GM21717 (cell line): Measurements from ENCODE around the gene PPP2R2B.
"Not testable (repeated sequence)": the region's sequence is repeated elsewhere in the genome, so short reads cannot be mapped to it uniquely, and the experiment has no call there.

Source experiments
- ATAC-seq: cut with Tn5 transposase; IDR thresholded peaks from one replicate; pipeline ENCODE4 v1.9.1; 2021; ENCODE audit warnings: mild to moderate bottlenecking, moderate library complexity; ENCODE audit not compliant: unreplicated experiment

Gene PPP2R2B

DNA sequence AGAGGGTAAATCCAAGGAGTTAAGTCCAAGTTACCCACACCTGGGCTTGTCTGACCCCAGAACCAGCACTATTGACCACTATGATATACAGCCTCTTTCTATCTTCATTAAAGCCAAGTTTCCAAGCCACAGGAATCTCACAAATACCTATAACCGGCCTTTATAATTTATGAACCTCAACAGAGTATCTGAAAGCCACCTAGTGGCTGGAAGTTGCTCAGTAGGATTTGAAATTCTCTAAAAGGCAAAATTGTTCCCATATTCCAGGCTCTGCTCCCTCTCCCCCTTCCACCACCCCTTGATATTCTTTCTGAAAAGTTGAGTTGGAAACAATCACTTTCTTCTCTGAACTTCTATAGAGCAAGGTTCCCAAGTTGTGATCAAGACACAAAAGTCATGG is 256.2 kb downstream of the PPP2R2B start:
- ATAC-seq: no peak

DNA sequence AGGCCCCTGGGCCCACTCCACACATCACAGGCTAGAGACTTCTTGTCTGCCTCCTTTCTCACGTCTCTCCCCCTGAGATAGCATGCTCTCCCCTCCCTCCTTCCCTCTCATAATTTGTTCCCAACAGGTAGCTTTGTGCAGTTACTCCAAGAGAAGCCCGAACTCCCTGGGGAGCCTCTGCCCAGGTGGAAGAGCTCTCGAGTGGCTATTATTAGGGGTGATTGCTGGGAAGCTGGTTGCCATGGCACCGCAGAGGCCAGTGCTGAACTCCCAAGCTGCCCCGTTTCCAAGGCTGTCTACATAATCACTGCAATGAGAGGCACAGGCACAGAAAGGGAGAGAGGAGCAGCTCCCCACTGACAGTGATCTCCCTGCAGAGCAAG is 257.9 kb downstream of the PPP2R2B start:
- no peak for ATAC-seq

DNA sequence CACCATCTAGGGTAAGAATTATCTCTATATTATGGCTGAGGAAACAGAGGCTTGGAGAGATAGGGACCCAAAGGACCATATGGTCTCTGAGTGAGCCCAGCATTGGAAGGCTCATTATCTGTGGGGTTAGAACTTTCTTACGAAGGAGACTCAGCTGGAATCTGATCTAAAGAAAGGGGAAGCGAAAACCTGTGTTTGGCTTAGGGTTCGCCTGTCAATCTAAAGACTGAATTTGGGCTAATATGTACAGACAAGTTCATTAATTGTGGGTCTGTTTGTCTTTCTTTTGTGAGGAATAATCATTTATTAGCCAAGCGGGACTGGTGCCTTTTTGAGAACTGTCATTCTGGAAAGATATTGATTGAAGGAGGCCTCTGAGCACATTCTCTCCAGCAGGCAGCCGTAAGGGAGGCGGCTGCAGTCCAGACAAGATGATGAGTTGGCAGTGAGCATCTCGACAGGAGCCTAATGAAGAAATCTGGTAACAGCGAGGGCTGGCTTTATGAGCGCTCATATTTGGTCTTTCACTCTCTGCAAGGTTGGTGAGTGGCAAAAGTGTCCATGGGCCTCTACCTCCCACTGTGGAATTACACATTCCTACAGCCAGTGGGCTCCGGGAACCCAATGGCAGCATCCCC is 258.4 kb downstream of the PPP2R2B start:
- ATAC-seq: no peak

DNA sequence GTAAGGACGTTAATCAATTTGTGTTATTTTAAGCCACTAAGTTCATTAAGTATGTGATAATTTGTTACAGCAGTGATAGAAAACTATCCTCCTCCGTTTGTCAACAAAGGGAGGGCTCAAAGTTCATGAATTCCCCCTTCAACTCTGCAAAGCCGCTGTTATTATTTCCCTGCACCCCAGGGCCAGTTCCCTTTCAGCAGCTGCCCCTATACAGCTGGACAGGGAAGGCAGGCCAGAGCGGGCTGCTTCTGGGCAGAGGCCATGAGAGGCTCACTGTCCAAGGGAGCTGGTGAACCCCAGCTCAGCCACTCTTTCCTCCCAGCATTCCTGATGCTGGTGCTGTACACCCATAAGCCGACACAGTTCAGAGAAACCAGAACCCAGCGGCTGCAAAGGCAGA is 260.1 kb downstream of the PPP2R2B start:
- no peak for ATAC-seq

DNA sequence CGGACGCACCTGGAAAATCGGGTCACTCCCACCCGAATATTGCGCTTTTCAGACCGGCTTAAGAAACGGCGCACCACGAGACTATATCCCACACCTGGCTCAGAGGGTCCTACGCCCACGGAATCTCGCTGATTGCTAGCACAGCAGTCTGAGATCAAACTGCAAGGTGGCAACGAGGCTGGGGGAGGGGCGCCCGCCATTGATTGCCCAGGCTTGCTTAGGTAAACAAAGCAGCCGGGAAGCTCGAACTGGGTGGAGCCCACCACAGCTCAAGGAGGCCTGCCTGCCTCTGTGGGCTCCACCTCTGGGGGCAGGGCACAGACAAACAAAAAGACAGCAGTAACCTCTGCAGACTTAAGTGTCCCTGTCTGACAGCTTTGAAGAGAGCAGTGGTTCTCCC is 268.8 kb downstream of the PPP2R2B start:
- ATAC-seq: not testable (repeated sequence)

DNA sequence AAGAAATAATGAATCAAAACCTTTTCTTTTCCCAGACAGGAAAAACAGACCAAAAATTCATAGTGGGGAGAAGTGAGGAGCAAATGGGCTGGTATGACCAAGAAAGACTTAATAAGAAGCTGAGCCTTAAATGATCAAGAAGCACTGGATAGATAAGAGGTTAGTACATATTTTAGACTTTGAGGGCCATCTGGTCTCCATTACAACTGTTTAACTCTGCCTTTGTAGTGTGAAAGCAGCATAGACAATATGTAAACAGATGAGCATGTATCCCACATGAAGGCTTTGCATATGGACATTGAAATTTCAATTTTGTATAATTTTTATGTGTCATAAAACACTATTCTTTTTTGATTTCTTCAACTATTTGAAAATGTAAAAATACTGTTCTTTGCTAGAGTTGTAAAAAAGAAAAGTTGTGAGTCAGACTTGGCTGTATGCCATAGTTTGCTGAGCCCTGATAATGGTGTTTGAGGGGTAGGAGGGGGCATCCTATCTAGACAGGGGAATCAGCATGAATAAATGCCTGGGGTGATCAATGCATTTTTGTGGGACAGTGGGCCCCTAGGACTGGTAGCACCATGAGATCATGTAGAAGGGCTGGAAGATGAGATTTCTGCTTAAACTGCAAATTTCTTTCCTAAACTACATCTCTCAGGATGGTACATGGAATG is 270.8 kb downstream of the PPP2R2B start:
- no peak for ATAC-seq

DNA sequence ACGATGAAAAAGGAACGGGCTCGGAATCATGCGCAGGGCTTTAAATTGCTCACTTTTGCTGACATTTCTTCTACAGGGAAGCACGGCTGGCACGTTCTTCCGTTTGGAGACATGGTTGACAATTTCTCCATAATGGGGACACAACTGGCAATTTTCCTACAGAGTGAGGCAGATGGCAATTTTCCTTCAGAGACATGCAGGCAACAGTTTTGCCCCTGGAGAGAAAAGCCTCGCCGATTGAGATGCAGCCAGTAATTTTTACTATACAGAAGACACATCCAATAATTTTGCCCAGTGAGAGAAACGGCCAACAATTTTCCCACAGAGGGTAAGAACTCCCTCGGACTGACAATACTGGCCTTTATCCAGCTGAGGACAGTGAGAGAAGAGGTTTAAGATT is 271.7 kb downstream of the PPP2R2B start:
- ATAC-seq: no peak

DNA sequence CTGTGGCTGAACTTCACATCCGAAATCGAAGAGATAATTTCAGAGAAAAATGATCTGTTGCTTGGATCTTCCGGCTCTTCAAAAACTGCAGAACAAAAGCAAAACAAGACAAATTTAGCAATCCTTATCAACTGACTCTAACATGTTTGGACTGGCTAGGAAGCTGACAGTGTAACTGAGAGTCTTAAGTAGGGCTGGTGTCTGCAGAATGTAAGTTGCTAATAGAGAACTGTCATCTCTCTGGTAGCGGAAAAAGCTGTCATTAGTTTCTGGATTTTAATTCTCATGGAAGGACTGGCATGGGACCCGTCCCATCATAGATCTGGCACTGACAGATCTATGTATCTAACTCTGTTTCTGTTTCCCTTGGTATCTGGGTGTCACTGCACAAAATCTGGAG is 278.2 kb downstream of the PPP2R2B start:
- ATAC-seq: no peak

DNA sequence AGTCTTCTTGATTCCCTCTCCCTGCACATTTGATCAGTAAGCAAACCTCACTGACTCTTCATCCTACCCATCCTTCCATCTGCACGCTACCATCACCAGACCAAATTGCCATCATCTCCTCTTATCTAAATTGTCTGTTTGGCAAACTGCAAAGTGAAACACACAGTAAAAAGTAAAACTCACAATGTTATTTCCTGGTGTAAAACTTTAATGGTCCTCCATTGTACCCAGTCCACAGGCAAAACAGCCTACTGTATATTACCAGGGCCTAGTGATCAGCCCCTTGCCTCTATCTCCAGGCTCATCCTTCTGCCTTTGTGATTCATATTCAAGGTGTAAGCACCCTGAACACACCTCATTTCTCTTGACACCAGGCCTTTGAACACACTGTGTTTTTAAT is 279.3 kb downstream of the PPP2R2B start:
- ATAC-seq: no peak

DNA sequence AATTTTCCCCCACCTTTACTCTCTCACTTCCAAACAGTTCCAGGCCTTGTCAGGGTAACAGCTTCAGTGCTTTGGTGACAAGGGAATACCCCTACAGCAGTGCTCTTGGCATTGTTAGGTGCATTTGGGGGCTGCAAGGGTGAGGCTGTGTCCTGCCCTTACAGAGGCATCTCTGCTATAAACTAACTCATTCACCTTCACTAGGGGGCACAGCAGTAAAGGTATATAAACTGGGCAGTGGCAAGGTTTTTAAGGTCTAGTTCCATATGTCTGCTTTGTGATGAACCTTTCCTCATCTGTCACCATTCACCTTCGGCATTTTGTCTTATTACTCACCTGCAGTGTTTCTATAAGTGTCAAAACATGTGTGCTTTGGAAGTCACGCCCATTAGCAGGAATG is 283.5 kb downstream of the PPP2R2B start:
- ATAC-seq: no peak

DNA sequence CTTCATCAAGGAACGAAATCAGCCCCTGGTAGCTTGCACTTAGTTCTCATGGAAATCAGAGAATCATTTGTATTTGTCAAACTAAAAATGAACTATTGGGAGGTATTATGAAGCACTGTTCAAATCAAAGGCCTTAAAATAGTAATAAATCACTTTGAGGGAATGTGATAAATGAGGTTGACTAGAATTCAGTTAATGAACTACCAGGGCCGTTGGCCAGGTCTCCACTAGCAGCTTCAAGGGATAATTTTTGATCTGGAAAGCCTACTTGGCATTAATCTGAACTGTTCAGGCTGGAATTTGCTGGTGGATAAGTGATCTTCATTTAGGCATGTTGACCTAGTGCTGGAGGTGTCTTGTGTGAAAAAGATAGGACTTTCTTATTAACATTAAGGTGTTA is 286.2 kb downstream of the PPP2R2B start:
- ATAC-seq: no peak

DNA sequence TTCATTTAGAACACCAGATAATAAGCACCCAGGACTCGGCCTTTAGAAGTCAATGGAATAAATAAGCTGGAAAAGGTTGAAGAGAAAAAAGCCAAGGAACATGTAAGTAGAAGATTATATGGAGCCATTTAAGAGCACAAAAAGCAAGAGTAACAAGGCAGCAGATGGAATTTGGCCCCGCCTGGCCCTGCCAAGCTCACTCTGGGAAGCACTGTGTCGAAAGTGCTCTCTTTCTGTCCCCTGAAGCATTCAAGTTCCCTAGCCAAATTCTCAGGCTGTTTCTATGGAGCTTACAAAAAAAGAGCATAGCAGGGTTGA is 289.6 kb downstream of the PPP2R2B start:
- no peak for ATAC-seq

DNA sequence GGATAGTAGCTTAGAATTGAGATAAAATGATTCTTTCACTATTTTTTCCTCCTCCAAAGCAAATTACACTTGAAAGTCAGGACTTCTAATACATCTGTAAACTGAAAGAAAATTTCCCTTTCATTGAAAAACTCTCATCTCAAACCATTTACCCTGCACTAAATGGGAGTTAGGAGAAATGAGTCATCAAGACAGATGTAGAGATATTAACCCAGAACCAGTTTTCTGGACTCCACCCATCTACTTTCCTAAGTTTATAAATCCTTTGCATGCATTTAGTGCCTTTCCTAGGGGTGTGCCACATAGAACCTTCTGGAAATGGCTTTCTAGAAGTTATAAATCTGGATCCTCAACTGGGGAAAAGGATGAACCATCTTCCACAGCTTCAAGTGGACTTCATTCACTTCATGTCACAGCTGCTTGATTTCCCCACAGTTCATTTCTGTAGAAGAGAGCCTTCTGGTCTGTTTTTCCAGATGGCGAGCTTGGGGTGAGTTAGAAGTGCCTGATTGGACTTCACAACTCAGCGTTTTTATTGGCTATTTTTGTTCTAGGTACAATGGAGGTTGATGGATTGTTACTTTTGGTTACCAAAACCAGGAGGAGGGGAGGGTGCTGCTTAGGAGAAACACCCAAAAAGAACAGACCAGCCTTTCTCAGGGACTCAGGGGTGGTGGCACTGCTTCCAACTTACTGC is 290.1 kb downstream of the PPP2R2B start:
- no peak for ATAC-seq

DNA sequence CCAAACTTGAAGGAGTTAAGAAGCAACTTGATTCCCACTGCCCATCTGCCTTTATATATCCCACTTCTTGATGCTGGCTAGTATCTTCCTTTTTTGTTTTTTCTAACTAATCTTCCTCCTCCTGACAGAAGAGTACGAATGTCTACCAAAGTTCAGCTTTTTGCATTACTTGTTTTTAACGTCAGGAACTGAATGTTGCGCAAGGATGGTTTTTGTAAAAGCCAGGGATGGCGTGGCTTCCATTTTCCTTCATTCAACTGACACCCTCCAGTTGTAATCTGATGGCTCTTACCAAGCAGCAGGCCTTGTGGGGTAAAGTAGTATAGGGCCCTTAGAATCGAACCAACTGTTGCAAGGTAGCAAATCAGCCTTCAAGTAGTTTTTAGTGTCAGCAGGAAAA is 291.8 kb downstream of the PPP2R2B start:
- no peak for ATAC-seq

DNA sequence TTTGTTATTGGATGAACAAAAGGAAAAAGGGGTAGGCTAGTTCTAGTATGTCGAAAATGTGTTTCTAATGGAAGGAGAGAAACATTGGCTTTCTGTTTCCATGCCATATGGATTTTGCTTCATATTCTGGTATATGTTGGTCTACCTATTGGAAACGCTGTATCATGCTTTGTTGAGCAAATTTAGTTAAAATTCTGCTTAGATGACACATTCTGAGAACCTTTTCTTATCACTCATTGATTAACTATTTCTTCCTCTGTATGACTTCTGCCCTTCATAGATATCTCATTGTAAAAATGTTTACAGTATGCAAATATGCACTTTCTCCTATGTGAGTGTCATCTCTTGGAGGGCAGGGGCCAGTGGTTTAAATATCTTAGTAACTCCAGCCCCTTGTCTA is 293.8 kb downstream of the PPP2R2B start:
- no peak for ATAC-seq

DNA sequence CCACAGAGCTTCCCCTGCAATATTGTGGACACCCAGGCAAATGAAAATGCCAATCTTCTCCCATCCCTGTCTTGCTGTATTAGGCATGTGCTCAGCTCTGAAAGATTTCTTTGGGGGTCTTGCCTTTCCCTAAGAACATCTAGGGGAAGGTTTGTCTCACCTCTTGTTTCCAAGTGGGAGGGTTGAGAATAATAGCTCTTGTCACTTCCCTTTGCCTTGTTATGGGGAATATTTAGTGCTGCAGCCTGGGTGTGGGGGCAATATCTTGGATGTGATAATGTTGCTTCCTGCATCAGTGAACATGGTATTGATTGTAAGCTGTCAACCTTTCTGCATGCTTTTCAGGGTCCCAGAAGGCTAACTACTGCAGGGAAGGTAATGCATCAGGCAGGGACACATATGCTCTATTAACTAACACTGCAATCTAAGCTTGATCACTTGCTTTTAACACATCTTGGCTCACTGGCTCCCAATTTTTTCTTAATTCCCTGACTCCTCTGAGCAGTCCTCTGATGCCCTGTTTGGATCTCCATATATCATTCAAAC is 296.4 kb downstream of the PPP2R2B start:
- ATAC-seq: no peak

DNA sequence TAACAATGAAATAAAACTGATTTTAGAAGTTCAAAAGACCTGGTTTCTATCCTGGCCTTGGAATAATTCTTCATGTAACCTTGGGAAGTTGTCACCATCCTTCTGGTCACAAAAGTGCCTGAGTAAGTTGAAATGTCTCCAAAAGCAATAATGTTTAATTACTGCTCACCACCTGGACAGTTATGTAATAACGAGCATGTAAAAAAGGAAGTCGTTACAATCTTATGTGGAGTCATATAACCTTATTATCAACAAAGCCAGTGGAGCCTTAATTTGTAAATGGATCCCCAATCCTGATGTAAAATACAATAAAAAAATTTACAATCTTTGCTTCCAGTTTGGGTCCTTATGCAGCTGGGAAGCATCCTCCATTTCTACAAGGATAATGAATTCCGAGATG is 298.3 kb downstream of the PPP2R2B start:
- ATAC-seq: no peak

DNA sequence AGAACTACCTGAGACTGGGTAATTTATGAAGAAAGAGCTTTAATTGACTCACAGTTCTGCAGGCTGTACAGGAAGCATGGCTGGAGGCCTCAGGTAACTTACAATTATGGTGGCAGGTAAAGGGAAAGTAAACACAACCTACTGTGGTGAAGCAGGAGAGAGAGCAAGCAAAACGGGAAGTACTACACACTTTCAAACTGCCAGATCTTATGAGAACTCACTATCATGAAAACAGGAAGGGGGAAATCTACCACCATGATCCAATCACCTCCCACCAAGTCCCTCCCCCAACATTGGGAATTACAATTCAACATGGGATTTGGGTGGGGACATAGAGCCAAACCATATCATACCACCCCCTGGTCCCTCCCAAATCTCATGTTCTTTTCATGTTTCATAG is 303.8 kb downstream of the PPP2R2B start:
- ATAC-seq: no peak

DNA sequence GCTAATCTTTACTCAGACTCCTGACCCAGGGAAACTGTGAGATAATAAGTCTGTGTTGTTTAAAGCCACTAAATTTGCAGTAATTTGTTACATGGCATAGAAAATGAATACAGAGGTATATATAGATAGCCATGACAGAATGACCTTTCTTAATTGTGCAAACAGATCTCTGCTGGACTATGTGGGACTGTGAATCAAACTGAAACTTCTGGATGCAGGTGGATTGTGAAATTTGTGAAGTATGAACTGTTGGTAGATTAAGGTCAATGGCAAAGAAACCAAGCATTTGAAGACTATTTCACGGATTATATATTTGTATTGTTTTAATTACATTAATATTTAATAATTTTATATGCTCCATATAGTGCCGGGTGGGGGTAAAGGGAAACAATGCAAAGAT is 310.4 kb downstream of the PPP2R2B start:
- no peak for ATAC-seq

DNA sequence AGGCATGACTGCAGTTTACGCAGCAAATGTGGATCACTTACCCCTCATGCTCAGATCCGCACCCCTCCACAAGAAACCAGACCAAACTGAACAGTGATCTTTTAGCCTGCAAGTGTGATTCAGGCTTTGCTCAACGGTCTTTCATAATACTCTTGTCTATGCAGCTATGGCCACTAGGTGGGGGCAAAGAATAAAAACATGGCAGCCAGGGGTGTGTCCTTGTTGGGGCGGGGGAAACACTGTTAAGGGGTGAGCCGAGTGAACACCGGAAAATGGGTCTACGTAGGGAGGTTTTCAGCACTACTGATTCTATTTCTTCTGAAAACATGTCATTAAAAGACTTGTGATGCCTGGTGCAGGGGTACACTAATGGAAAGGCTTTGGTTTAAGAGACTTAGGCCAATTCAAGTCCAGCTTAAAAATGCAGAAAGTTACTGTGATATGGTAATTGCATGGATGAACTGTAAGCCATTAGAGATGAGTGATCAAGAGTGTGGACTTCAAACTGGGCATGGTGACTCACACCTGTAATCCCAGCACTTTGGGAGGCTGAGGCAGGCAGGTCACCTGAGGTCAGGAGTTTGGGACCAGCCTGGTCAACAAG is 312.7 kb downstream of the PPP2R2B start:
- ATAC-seq: peak; percentile 98

DNA sequence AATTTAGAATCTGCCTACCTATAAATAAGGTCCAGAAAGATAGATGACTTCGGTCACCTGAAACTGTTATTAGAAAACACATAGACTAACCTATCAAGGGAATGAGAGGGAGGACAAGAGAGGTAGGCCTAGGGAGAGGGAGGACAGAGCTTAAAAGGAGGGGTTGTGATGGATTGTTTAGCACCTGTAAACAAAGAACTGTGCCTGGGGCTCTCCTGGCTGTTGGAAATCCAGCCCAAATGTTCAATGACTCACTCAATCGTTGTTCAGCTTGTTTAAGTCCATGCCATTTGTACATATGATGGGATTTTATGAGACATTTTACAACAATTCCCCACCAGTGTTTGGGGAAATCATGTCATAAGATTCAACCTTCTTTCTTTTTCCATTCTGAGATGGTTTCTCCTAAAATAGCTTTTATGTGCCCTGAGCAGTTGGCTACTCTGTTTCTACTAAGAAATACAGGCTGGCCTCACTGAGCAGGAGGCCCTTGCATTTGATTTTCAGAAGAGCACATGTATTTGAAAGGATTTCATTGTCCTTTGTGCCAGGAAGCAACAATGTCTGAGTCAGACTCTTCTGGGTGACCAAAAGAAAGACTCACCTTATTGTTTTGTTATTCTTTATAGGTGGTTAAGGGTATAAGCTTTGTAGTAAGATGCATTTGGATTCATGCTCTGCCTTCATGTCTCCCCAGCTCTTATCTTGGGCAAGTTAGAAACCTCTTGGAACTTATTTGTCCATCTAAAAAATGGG is 314.4 kb downstream of the PPP2R2B start:
- no peak for ATAC-seq
